K562 (cell line): Measurements from ENCODE around the gene C18orf63.

ENCODE experiments used
- BCL6 ChIP-seq: fragments of 250-450 bp; sonication (Bioruptor Pico); IDR thresholded peaks from 2 replicates; pipeline ENCODE4 v1.4.0; 2020
- BHLHE40 ChIP-seq: IDR thresholded peaks from 2 replicates; pipeline ENCODE4 v1.6.1; 2011; ENCODE audit warnings: low read length, improper control_type of control experiment
- EP300 ChIP-seq: IDR thresholded peaks from 2 replicates; pipeline ENCODE4 v1.6.1; 2012; ENCODE audit warnings: low read length, improper control_type of control experiment
- GABPA ChIP-seq: fragments of 200-800 bp; sonication (Bioruptor generic); conservative IDR thresholded peaks from 2 replicates; pipeline ENCODE4 v1.6.1; 2016; ENCODE audit warnings: low read depth, missing genetic modification characterization, missing compliant biosample characterization
- JUN ChIP-seq, 2 experiments: sonication (generic) in 1 of 2; formaldehyde crosslinking in 1 of 2; IDR thresholded peaks; 2 replicates each; pipeline versions ENCODE4 v1.6.1 to v1.8.0; 2012 to 2022; ENCODE audit warnings: borderline replicate concordance in 2 of 2, mild to moderate bottlenecking in 2 of 2, improper control_type of control experiment in 1 of 2, low read depth in 1 of 2, low read length in 1 of 2, missing genetic modification reagents in 1 of 2
- KLF13 ChIP-seq: fragments of 450-650 bp; IDR thresholded peaks from 2 replicates; pipeline ENCODE4 v1.6.1; 2016; ENCODE audit warnings: missing genetic modification characterization, low read depth, mild to moderate bottlenecking, missing compliant biosample characterization, moderate library complexity, borderline replicate concordance
- NFYB ChIP-seq: IDR thresholded peaks from 2 replicates; pipeline ENCODE4 v1.6.1; 2011; ENCODE audit warnings: mild to moderate bottlenecking, moderate library complexity; ENCODE audit not compliant: insufficient read length; ENCODE audit errors: extremely low read depth
- PHB2 ChIP-seq: fragments of 450-650 bp; IDR thresholded peaks from 2 replicates; pipeline ENCODE4 v1.6.1; 2017; ENCODE audit warnings: low read depth
- PHF21A ChIP-seq: fragments of 450-650 bp; IDR thresholded peaks from 2 replicates; pipeline ENCODE4 v1.6.1; 2017; ENCODE audit warnings: low read depth, borderline replicate concordance
- SMAD3 ChIP-seq: fragments of 450-650 bp; formaldehyde crosslinking; conservative IDR thresholded peaks from 2 replicates; pipeline ENCODE4 v1.4.0; 2020; ENCODE audit warnings: mild to moderate bottlenecking
- ZKSCAN1 ChIP-seq: fragments of 150-350 bp; IDR thresholded peaks from 2 replicates; pipeline ENCODE4 v1.6.1; 2016; ENCODE audit warnings: low read depth, low read length
- ZNF253 ChIP-seq: fragments of 250-450 bp; sonication (Bioruptor Pico); conservative IDR thresholded peaks from 2 replicates; pipeline ENCODE4 v1.6.1; 2021; ENCODE audit warnings: mild to moderate bottlenecking

DNA sequence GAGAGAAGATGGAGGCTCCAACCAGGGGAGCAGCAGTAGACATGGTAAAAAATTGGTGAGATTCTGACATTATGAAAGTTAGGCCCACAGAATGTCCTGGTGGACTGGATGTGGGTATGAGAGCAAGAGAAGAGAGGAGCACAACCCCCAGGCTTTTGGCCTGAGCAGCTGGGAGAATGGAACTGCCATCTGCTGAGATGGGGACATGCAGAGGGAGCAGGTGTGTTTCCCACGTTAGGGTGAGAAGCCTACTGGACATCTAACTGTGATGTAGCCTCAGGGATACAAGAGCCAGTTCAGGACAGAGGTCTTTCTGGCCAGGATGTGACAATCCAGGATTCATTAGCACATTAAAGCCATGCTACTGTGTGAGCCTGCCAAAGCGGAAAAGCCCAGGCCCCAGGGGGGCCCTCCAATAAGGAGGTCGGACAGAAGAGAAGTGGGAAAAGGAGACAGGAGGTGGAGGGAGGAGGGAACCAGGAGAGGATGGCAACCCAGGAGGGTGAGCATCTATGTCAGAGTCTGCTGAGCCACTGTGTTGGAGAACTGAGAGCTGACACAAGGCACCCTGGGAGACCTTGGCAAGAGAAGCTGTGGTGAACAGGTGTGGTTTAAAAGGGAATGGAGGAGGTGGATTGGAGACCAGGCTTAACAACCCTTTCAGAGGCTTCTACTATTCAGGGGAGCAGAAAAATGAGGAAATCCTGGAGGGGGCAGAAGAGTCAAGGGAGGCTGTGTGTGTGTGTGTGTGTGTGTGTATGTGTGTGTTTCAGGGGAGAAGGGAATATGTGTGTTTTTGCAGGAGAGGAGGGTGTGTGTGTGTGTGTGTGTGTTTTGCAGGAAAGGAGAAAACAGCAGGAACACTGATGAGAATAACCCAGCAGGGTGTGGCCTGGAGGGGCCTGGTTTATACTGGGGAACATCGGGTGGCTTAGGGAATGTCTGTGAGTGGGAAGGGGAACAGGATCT, 34.3 kb upstream of the C18orf63 start:
- TF ChIP-seq PHB2 (no peak), ZNF253 (no peak), NFYB (no peak), SMAD3 (CRISPR knock-in tag) (no peak), PHF21A (no peak), GABPA (no peak), ZKSCAN1 (no peak), JUN (IDR thresholded peaks at IDR 0.05; ENCODE audit: borderline replicate concordance, low read depth, low read length) (no peak), JUN (CRISPR knock-in tag; IDR thresholded peaks at IDR 0.05; ENCODE audit: borderline replicate concordance) (no peak), KLF13 (tag) (no peak), EP300 (no peak), BHLHE40 (no peak), BCL6 (CRISPR knock-in tag) (no peak)
